Hepatocyte (in vitro differentiated cells): ENCODE measurements around the gene CCDC28B. TPM values are rescaled to one million over a fixed set of nuclear protein-coding genes. Genes with fewer than 3 reads are reported as not detected.

Experiments
- DNase-seq: peaks from one replicate; pipeline ENCODE4 v3.0.0-alpha.2; 2016; ENCODE audit warnings: low spot score
- H2AFZ ChIP-seq: fragments of 200-600 bp; sonication (generic); 2 replicates; pipeline ENCODE4 v1.6.0; 2016; ENCODE audit warnings: antibody characterized with exemption, mild to moderate bottlenecking
- H3K27ac ChIP-seq: fragments of 200-600 bp; sonication (generic); 2 replicates; pipeline ENCODE4 v1.5.1; 2016; ENCODE audit warnings: mild to moderate bottlenecking
- H3K27me3 ChIP-seq: fragments of 200-600 bp; sonication (generic); 2 replicates; pipeline ENCODE4 v1.6.1; 2016
- H3K36me3 ChIP-seq: fragments of 200-600 bp; sonication (generic); replicated peaks from 2 replicates; pipeline ENCODE4 v1.5.1; 2016; ENCODE audit warnings: low read depth; ENCODE audit not compliant: insufficient read depth
- H3K4me1 ChIP-seq: fragments of 200-600 bp; sonication (generic); 2 replicates; pipeline ENCODE4 v1.5.1; 2016; ENCODE audit warnings: mild to moderate bottlenecking, moderate library complexity; ENCODE audit not compliant: insufficient read depth
- H3K4me2 ChIP-seq: fragments of 200-600 bp; sonication (generic); 2 replicates; pipeline ENCODE4 v1.6.0; 2016
- H3K4me3 ChIP-seq: fragments of 200-600 bp; sonication (generic); 2 replicates; pipeline ENCODE4 v1.5.1; 2016; ENCODE audit warnings: mild to moderate bottlenecking
- H3K79me2 ChIP-seq: fragments of 200-600 bp; sonication (generic); 2 replicates; pipeline ENCODE4 v1.6.0; 2017; ENCODE audit warnings: mild to moderate bottlenecking
- H3K9me2 ChIP-seq: fragments of 200-600 bp; sonication (generic); replicated peaks from 2 replicates; pipeline ENCODE4 v1.6.0; 2017; ENCODE audit warnings: mild to moderate bottlenecking; ENCODE audit not compliant: insufficient read depth
- H3K9me3 ChIP-seq: fragments of 200-600 bp; sonication (generic); 2 replicates; pipeline ENCODE4 v1.5.1; 2016; ENCODE audit warnings: low read depth, mild to moderate bottlenecking
- H4K20me1 ChIP-seq: fragments of 200-600 bp; sonication (generic); 2 replicates; pipeline ENCODE4 v1.6.0; 2016; ENCODE audit warnings: mild to moderate bottlenecking; ENCODE audit not compliant: insufficient read depth, poor library complexity, severe bottlenecking
- EZH2 ChIP-seq: fragments of 200-600 bp; sonication (generic); IDR thresholded peaks from 2 replicates; pipeline ENCODE4 v1.6.1; 2016; ENCODE audit warnings: antibody characterized with exemption, mild to moderate bottlenecking, borderline replicate concordance
- EZH2phosphoT487 ChIP-seq: fragments of 200-600 bp; sonication (generic); IDR thresholded peaks from one replicate; pipeline ENCODE4 v1.6.1; 2018; ENCODE audit warnings: antibody characterized with exemption, mild to moderate bottlenecking, low read depth, moderate library complexity; ENCODE audit not compliant: unreplicated experiment, severe bottlenecking
- WGBS: methylation state at CpG from one replicate; pipeline ENCODE4 v1.1.6; 2016; ENCODE audit warnings: low lambda C conversion rate; ENCODE audit errors: missing lambda C conversion rate; 5-methylcytosine and 5-hydroxymethylcytosine counted together
- polyA plus RNA-seq: library from polyadenylated mRNA; unstranded; fragments of >200 nt; fragmentation: Nextera tagmentation; extraction: Ambion mirVana; gene quantifications from 2 replicates; pipeline ENCODE4 v1.2.1, GENCODE V29; 2016
- total RNA-seq: library from RNA; depleted of rRNA; stranded (reverse); fragments of >200 nt; gene quantifications from 2 replicates; pipeline ENCODE4 v1.2.3, GENCODE V29; 2014
- TF ChIP-seq, protein P1 (sequence below): fragments of 200-600 bp; sonication (generic); IDR thresholded peaks from 2 replicates; pipeline ENCODE4 v1.5.1; 2016; ENCODE audit warnings: antibody characterized with exemption, mild to moderate bottlenecking; ENCODE audit not compliant: poor library complexity

The CCDC28B gene
- total and polyA plus RNA-seq, 2 experiments from 2014 or later, result 15.8 to 29.5 TPM

DNA sequence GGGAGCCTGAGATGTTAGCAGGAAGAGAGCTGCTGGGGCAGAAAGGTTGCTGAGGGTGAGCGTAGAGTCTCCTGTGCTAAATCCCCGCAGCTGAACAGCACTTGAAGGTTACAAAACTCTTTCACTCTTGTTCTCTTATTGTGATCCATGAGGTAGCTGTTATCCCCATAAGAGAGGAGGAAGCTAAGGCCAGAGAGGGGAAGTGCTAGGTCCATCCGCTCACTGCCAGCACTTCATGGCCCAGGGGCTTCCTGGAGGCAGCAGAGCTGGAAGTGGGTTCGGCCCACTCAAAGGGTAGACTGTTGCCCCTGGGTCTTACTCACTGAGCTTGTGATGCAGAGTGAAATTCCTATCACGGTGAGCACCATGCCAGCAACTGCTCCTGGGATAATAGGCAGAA is 16.2 kb downstream of the CCDC28B start:
- no peak overlapping the region for H2AFZ ChIP-seq
- no peaks in the 10 kb centered on the region for H3K9me2 ChIP-seq
- peaks cover 12% of the 10 kb centered on the region for H3K4me1 ChIP-seq
- H4K20me1 ChIP-seq, result no peaks in the 10 kb centered on the region
- DNase-seq, result no peak
- no peak overlapping the region for H3K4me2 ChIP-seq
- H3K27me3 ChIP-seq, result no peaks in the 10 kb centered on the region
- TF ChIP-seq EZH2 (no peak), EZH2phosphoT487 (no peak)
- TF ChIP-seq, protein P1, sequence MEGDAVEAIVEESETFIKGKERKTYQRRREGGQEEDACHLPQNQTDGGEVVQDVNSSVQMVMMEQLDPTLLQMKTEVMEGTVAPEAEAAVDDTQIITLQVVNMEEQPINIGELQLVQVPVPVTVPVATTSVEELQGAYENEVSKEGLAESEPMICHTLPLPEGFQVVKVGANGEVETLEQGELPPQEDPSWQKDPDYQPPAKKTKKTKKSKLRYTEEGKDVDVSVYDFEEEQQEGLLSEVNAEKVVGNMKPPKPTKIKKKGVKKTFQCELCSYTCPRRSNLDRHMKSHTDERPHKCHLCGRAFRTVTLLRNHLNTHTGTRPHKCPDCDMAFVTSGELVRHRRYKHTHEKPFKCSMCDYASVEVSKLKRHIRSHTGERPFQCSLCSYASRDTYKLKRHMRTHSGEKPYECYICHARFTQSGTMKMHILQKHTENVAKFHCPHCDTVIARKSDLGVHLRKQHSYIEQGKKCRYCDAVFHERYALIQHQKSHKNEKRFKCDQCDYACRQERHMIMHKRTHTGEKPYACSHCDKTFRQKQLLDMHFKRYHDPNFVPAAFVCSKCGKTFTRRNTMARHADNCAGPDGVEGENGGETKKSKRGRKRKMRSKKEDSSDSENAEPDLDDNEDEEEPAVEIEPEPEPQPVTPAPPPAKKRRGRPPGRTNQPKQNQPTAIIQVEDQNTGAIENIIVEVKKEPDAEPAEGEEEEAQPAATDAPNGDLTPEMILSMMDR, result no peak
- no peaks in the 10 kb centered on the region for H3K36me3 ChIP-seq
- WGBS, result 96% methylated on average over 5 of the region's 5 CpGs
- H3K4me3 ChIP-seq, result no peak overlapping the region
- H3K9me3 ChIP-seq, result no peaks in the 10 kb centered on the region
- H3K79me2 ChIP-seq, result peaks cover 19% of the 10 kb centered on the region
- peak overlapping the region; percentile 83 for H3K27ac ChIP-seq

DNA sequence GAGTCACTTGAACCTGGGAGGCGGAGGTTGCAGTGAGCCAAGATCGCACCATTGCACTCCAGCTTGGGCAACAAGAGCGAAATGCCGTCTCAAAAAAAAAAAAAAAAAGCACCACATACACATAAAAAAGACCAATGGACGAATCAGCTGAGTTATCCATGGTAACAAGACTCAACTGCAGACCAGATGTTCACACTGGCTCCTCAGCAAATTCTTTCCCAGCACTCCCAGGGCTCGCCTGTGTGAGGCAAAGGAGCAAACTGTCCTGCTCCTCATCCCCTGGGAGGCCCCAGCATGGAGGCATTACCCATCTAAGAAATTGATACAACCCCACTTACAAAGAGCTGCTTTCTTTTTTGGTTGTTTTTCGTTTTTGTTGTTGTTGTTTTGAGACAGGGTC is 18.6 kb downstream of the CCDC28B start:
- Histone ChIP-seq H3K9me3 (no peaks in the 10 kb centered on the region), H3K27me3 (no peaks in the 10 kb centered on the region), H3K36me3 (no peaks in the 10 kb centered on the region), H3K79me2 (peaks cover 40% of the 10 kb centered on the region), H3K4me1 (peaks cover 24% of the 10 kb centered on the region), H2AFZ (no peak overlapping the region), H3K4me2 (no peak overlapping the region), H4K20me1 (no peaks in the 10 kb centered on the region), H3K9me2 (no peaks in the 10 kb centered on the region), H3K4me3 (no peak overlapping the region), H3K27ac (no peak overlapping the region)
- WGBS, result 83% methylated on average over 7 of the region's 7 CpGs
- DNase-seq, result no peak
- TF ChIP-seq EZH2 (no peak), EZH2phosphoT487 (no peak)
- TF ChIP-seq, protein P1, result no peak

DNA sequence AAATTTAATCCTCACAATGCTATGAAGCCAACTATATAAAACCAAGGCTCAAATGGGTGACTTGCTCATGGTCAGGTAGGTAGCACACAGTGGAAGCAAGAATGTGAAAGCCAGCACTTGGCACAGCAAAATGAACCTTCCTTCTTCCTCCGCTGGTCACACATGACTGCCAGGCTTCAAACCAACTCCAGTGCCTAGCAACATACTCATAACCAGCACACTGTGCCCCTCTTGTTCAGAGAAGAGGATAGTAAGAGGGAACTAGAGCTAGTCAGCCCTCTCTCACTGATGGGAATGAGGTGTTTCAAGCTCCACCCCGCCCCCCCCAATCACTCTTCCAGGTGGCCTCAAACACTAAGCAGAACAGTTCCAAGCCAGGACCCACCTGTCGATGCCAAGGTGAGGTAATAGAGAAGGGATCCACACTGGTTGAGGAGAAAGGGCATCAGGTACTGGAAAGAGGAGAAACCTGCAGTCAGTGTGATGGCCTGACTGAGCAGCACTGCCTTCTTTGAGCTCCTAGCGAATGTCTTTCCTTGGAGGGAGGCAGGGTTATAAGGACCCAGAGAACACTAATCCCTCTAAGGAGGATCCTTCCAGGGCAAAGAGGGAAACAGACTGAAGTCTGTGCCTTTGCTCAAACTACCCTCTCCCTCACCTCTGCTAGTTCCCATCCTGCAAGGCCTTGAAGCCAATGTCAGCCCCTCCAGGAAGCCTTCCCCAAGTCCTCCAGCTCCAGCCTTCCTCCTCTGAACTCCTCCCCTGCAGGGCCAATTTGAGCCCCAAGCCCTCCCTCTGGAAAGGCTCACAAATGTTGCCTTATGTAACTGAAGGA is 20.6 kb downstream of the CCDC28B start:
- peak overlapping the region; percentile 97 for H3K27ac ChIP-seq
- H3K27me3 ChIP-seq, result no peaks in the 10 kb centered on the region
- no peaks in the 10 kb centered on the region for H4K20me1 ChIP-seq
- peaks cover 44% of the 10 kb centered on the region for H3K79me2 ChIP-seq
- peak; percentile 5 for DNase-seq
- H3K36me3 ChIP-seq, result no peaks in the 10 kb centered on the region
- H3K9me2 ChIP-seq, result no peaks in the 10 kb centered on the region
- no peaks in the 10 kb centered on the region for H3K9me3 ChIP-seq
- peak overlapping the region; percentile 94 for H3K4me2 ChIP-seq
- no peak overlapping the region for H2AFZ ChIP-seq
- no peak overlapping the region for H3K4me3 ChIP-seq
- WGBS, result 87% methylated on average over 4 of the region's 4 CpGs
- TF ChIP-seq, protein P1, result no peak
- TF ChIP-seq EZH2 (no peak), EZH2phosphoT487 (no peak)
- peaks cover 24% of the 10 kb centered on the region for H3K4me1 ChIP-seq
